Inflammatory macrophage treated with lipopolysaccharide for 1 hour (primary cell): ENCODE data around the gene CCDC69.

Source experiments
- DNase-seq, 2 donors: peaks; one replicate each; pipeline ENCODE4 v3.0.0-alpha.2; 2020 to 2022

Gene CCDC69

GRCh38 chr5:151140686-151141459, 83.0 kb downstream of the CCDC69 start:
- DNase-seq: no peak

- DNase-seq: no peak
These were observed 84.2 kb downstream of the CCDC69 start for GRCh38 chr5:151139646-151140045.

GRCh38 chr5:151139015-151139414, 84.9 kb downstream of the CCDC69 start:
- no peak for DNase-seq

GRCh38 chr5:151138114-151138513, 85.8 kb downstream of the CCDC69 start:
- no peak for DNase-seq

- DNase-seq: no peak
These were observed 86.6 kb downstream of the CCDC69 start for GRCh38 chr5:151137067-151137825.

- DNase-seq: no peak
These were observed 89.7 kb downstream of the CCDC69 start for GRCh38 chr5:151134228-151134627.

- peak; percentile 85 to 89 for DNase-seq
These were observed 90.9 kb downstream of the CCDC69 start for GRCh38 chr5:151132963-151133362.
